ENCODE measurements around the gene C3orf70. TPM values are rescaled to one million over a fixed set of nuclear protein-coding genes. Genes with fewer than 3 reads are reported as not detected.
A peak's percentile ranks its signal among the peaks of the same experiment; 100 is the strongest.

The C3orf70 gene
- total RNA-seq, 2 donors from 2014 or later: 0.05 TPM; not detected in 1

DNA sequence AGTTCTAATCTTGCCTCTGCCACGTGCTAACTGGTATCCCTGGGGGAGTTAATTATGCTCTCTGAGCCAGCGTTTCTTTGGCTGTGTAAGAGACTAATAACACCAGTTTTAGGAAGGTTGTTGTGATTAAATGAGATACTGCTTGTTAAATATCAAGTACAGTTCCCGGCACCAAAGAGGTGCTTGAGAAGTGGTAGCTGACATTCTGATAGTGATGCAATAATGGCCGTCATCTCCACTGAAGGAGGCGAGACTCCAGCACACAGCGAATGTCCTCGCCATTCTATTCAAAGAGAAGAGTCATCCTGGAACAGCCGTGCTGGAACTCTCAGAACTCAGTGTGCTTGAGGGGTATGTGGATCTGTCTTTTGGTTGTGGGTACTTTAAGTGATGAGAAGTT is 9.8 kb upstream of the C3orf70 start:
- DNase-seq (no peak), ATAC-seq (replicated peaks in 1 of 2) (no peak)
- H3K27ac Mint-ChIP-seq: no peak overlapping the region
- no peaks in the 10 kb centered on the region for H3K4me1 Mint-ChIP-seq (ENCODE audit: low read depth)
- no peak overlapping the region for H3K4me3 Mint-ChIP-seq
- H3K27me3 Mint-ChIP-seq (ENCODE audit: low read depth): peaks cover 12% of the 10 kb centered on the region
- H3K36me3 Mint-ChIP-seq (ENCODE audit: insufficient read depth in 2 of 2): no peaks in the 10 kb centered on the region
- H3K9me3 Mint-ChIP-seq: no peaks in the 10 kb centered on the region

DNA sequence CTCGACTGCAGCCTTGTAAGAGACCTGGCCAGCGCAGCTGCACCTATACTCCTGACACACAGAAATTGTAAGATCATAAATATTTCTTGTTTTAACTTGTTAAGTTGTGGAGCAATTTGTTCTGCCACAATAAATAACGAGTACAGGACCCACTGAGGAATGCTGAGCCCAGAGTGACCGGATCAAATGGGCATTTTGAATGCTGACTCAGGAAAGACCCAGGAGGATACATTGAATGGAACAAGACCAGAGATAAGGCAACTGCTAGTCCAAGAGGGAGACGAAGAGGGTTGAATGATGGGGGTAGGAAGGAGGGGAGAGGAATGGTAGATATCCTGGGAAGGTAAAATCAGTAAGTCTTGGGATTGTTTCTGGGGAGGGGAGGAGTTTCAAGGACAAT is 8.9 kb upstream of the C3orf70 start:
- no peak for ATAC-seq (replicated peaks in 1 of 2)

DNA sequence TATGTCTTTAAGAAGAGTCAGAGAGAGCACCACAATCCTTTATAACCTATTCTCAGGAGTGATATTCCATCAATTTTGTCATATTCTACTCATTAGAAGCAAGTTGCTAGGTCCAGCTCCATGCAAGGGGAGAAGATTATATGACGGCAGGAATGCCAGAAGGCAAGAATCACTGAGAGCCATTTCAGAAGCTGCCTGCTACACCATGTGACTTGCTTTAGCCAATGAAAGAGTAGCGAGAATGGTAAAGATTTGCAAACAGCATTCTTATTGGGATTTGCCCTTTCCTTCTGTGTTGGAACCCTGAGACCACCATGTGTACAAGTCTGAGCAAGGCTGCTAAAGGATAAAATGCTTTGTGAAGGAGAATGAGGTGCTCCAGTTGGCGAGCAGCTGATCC is 4.5 kb upstream of the C3orf70 start:
- ATAC-seq (replicated peaks in 1 of 2) (no peak), DNase-seq (no peak)
- Mint-ChIP-seq H3K27me3 (ENCODE audit: low read depth) (peaks cover 21% of the 10 kb centered on the region), H3K9me3 (no peaks in the 10 kb centered on the region), H3K4me3 (no peak overlapping the region), H3K36me3 (ENCODE audit: insufficient read depth in 2 of 2) (no peaks in the 10 kb centered on the region), H3K4me1 (ENCODE audit: low read depth) (no peaks in the 10 kb centered on the region), H3K27ac (no peak overlapping the region)

More for the DNA sequence above, 8.9 kb upstream of the C3orf70 start:
- peaks cover 16% of the 10 kb centered on the region for H3K27me3 Mint-ChIP-seq (ENCODE audit: low read depth)
- H3K4me1 Mint-ChIP-seq (ENCODE audit: low read depth): no peaks in the 10 kb centered on the region
- H3K36me3 Mint-ChIP-seq (ENCODE audit: insufficient read depth in 2 of 2): no peaks in the 10 kb centered on the region
- H3K4me3 Mint-ChIP-seq: no peak overlapping the region
- DNase-seq: no peak
- no peak overlapping the region for H3K27ac Mint-ChIP-seq
- no peaks in the 10 kb centered on the region for H3K9me3 Mint-ChIP-seq

DNA sequence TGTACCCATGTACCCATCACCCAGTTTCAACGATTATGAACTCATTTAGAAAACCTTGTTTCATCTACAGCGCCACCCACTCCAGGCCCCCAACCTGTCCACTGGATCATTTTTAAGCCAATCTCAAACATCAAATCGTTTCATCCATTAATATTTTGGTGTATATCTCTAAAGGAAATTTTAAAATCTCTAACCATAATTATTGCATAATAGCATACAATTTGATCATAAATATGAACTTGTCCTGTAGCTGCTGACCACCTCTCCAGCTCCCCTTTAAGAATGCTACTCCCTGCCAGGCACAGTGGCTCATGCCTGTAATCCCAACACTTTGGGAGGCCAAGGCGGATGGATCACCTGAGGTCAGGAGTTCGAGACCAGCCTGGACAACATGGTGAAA is 2.8 kb upstream of the C3orf70 start:
- H3K36me3 Mint-ChIP-seq (ENCODE audit: insufficient read depth in 2 of 2): no peaks in the 10 kb centered on the region
- H3K4me3 Mint-ChIP-seq: no peak overlapping the region
- ATAC-seq (replicated peaks in 1 of 2) (no peak), DNase-seq (no peak)
- no peaks in the 10 kb centered on the region for H3K9me3 Mint-ChIP-seq
- peaks cover 30% of the 10 kb centered on the region for H3K27me3 Mint-ChIP-seq (ENCODE audit: low read depth)
- no peak overlapping the region for H3K27ac Mint-ChIP-seq
- H3K4me1 Mint-ChIP-seq (ENCODE audit: low read depth): peaks cover 4% of the 10 kb centered on the region

DNA sequence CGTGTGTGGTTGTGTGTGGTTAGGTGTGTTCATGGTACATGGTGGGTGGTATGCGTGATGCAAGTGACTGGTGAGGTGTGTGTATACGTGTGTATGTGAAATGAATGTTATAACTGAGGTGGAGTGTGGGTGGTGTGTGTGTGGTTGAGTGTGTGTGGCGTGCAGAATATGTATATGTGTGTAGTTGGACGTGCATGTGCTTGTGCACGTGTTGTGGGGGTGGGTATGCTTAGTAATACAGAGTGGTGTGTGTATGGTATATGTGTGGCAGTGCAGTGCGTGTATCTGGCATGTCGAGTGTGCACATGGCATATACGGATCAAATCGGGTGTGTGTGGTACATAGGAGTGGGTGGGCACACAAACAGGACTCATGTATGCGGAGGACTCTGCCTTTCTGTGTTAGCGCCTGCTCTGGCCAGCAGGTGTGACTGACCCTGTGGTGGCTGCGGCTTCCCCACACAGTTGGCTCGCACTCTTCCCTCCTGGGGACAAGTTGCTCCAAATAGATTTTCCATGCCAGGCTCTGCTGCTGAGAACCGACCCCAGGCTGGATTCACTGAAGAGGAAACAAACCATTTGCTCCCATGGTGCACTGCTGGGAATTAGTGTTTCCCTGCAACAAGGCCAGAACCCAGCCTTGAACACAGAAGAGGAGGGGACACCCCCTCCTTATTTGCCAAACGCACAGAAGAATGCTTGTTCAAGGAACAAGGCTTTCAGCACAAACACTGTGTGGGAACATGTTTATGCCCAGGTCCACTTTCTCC is 1.2 kb upstream of the C3orf70 start:
- no peak overlapping the region for H3K27ac Mint-ChIP-seq
- H3K4me1 Mint-ChIP-seq (ENCODE audit: low read depth): peaks cover 4% of the 10 kb centered on the region
- H3K27me3 Mint-ChIP-seq (ENCODE audit: low read depth): peaks cover 40% of the 10 kb centered on the region
- DNase-seq (no peak), ATAC-seq (replicated peaks in 1 of 2) (peak in 1 of 2 donors; percentile 4)
- H3K36me3 Mint-ChIP-seq (ENCODE audit: insufficient read depth in 2 of 2): no peaks in the 10 kb centered on the region
- no peaks in the 10 kb centered on the region for H3K9me3 Mint-ChIP-seq
- no peak overlapping the region for H3K4me3 Mint-ChIP-seq

DNA sequence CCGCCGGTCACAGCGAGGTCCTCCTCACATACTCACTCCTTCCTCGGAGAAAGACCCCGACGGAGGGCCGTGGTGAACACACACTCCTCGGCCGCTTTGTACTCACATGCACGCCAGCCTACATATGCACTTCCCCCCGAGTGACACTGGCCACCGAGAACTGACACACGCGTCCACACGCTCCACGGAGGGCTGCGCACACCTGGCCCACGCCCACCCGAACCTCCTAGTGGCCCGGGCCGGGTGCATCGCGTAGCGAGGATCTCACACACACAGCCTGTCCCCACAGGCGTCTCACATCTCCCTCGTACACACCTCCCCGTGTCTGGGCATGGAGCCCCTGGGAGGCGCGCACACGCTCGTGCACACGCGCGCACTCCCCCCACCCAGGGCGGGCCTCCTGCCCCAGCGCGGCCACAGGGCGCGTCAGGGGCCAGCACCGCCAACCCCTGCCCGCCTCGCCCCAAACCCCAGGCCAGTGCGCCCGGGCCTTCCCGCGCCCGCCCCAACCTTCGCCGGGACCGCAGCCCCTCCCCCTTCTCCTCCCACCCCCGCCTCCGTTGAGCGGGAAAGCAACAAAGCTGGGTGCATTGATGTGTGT is 411 bp upstream of the C3orf70 start:
- DNase-seq: peak; percentile 12 to 21
- no peaks in the 10 kb centered on the region for H3K36me3 Mint-ChIP-seq (ENCODE audit: insufficient read depth in 2 of 2)
- peak overlapping the region in 1 of 2 donors; percentile 82 for H3K4me3 Mint-ChIP-seq
- peak; percentile 25 to 42 for ATAC-seq (replicated peaks in 1 of 2)
- H3K9me3 Mint-ChIP-seq: no peaks in the 10 kb centered on the region
- H3K4me1 Mint-ChIP-seq (ENCODE audit: low read depth): peaks cover 4% of the 10 kb centered on the region
- H3K27me3 Mint-ChIP-seq (ENCODE audit: low read depth): peaks cover 33% of the 10 kb centered on the region
- H3K27ac Mint-ChIP-seq: no peak overlapping the region

DNA sequence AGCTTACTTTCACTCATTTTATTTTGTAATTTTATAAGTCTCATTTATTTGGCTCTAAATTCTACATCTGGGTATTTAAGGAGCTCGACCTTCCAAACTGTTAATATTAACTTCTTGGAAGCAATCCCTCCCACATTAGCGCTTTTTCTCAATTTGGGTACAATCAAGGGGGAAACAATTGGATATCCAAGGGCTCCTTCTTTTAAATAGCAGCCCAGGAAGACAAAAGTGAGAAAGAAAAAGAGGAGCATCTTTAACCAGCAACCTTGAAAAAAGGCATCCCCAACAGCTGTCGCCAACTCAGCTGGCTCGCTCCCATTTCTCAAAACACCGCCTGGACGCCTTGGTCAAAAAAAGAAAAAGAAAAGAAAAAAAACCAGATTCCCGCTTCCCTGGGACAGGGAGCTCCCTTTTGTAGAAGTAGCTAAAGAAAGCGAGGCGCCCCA is 873 bp downstream of the C3orf70 start:
- peaks cover 30% of the 10 kb centered on the region for H3K27me3 Mint-ChIP-seq (ENCODE audit: low read depth)
- H3K36me3 Mint-ChIP-seq (ENCODE audit: insufficient read depth in 2 of 2): no peaks in the 10 kb centered on the region
- H3K4me3 Mint-ChIP-seq: peak overlapping the region; percentile 81 to 84
- no peak overlapping the region for H3K27ac Mint-ChIP-seq
- peaks cover 4% of the 10 kb centered on the region for H3K4me1 Mint-ChIP-seq (ENCODE audit: low read depth)
- DNase-seq: no peak
- ATAC-seq (replicated peaks in 1 of 2): no peak
- H3K9me3 Mint-ChIP-seq: no peaks in the 10 kb centered on the region

DNA sequence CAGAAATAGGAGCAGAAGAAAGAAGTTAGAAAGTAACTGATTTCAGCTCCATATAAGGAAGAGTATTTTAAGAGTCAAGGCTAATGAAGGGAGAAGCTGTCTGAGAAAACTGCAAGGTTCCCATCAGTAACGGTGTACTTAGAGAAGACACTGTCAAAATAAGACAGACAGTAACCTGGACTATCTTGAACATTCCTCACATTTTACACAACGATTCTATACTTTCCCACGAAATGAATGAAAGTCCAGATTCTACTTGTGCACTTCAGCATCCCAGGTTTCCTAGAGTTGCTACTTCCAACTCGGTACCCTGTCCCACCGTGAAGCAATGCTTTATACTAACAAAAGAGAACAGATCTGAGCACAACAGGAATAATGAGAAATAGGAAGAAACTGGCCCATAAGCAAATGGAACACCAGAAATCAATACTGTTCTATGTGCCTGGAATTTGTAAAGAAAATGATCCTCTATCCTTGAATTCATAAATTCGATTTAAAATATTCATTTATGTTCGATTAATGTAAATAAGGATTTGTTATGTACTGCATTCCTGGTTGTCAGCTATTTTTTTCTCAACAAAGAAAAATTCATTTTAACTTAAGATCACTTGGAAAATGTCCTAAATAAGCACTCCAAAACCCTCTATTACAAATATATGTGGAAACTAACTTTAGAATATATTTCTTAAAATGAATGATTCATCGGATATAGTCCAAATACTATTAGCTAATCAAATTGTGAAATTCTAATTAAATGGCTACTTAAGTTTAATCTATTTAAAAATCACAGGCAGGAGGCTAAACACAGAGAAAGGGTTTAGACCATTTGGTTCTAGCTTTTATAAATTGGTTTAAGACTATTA is 1.5 kb downstream of the C3orf70 start:
- DNase-seq: no peak
- H3K36me3 Mint-ChIP-seq (ENCODE audit: insufficient read depth in 2 of 2): no peaks in the 10 kb centered on the region
- H3K9me3 Mint-ChIP-seq: no peaks in the 10 kb centered on the region
- peaks cover 23% of the 10 kb centered on the region for H3K27me3 Mint-ChIP-seq (ENCODE audit: low read depth)
- H3K27ac Mint-ChIP-seq: no peak overlapping the region
- peaks cover 4% of the 10 kb centered on the region for H3K4me1 Mint-ChIP-seq (ENCODE audit: low read depth)
- no peak for ATAC-seq (replicated peaks in 1 of 2)
- H3K4me3 Mint-ChIP-seq: peak overlapping the region in 1 of 2 donors; percentile 33

DNA sequence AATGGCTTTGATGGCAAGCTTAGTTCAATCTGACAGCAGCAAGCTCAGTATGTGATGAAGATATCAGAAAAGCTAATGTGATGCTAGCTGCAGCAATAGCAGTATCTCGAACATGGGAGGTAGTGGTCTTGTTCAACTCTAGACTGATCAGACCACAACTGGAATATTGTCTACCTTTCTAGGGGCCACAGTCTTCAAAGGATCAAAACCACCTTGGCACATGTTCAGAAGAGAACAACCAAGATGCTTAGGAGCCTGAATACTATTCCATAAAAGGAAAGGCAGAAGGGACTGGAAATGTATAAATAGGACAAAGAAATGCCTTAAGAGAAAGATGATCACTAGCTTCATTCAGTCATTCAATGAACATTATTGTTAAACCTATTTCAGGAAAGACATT is 2.3 kb downstream of the C3orf70 start:
- H3K27ac Mint-ChIP-seq: no peak overlapping the region
- H3K36me3 Mint-ChIP-seq (ENCODE audit: insufficient read depth in 2 of 2): no peaks in the 10 kb centered on the region
- no peak overlapping the region for H3K4me3 Mint-ChIP-seq
- H3K27me3 Mint-ChIP-seq (ENCODE audit: low read depth): peaks cover 23% of the 10 kb centered on the region
- no peaks in the 10 kb centered on the region for H3K9me3 Mint-ChIP-seq
- peaks cover 4% of the 10 kb centered on the region for H3K4me1 Mint-ChIP-seq (ENCODE audit: low read depth)
- no peak for ATAC-seq (replicated peaks in 1 of 2)
- no peak for DNase-seq

DNA sequence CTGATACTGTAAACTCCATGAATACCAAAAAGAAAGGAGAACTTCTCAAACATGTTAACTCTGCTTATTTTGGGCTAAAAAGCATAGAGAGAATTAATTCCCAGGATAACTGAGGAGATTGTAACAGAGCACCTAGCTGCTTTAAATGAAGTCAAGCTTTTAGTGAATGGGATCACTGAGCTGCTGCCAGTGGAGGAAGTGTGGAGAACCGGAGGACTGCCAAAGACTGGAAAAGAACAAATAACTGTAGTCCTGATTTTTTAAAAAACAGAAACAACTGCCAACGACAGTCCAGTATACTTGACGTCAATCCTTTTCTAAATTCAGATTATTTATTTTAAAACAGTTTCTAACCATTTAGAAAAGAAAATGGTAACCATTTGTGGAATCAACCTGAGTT is 3.3 kb downstream of the C3orf70 start:
- Mint-ChIP-seq H3K27ac (no peak overlapping the region), H3K27me3 (ENCODE audit: low read depth) (peaks cover 23% of the 10 kb centered on the region), H3K4me3 (no peak overlapping the region), H3K9me3 (no peaks in the 10 kb centered on the region), H3K36me3 (ENCODE audit: insufficient read depth in 2 of 2) (no peaks in the 10 kb centered on the region), H3K4me1 (ENCODE audit: low read depth) (peaks cover 4% of the 10 kb centered on the region)
- ATAC-seq (replicated peaks in 1 of 2): no peak
- no peak for DNase-seq

DNA sequence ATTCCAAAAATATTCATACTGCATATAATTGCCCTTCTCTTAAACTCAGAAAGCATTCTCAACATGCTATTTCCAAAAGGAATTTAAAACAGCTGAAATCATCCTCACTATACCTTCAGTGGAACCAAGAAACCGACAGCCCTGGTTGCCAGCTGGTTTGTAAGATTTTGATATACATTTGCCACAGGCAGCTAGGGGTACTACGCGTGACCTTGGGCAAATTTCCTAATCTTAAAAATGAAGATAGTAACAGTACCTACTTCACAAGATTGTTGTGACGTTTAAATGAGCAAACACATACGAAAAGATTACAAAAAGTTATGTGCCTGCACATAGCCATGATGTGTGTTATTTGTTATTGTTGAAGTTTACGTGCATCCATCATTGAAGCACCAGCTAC is 7.3 kb downstream of the C3orf70 start:
- Mint-ChIP-seq H3K9me3 (peaks cover 0 to 1% of the 10 kb centered on the region in 2 donors), H3K27me3 (ENCODE audit: low read depth) (peaks cover 26% of the 10 kb centered on the region), H3K4me3 (no peak overlapping the region), H3K4me1 (ENCODE audit: low read depth) (no peaks in the 10 kb centered on the region), H3K27ac (no peak overlapping the region), H3K36me3 (ENCODE audit: insufficient read depth in 2 of 2) (no peaks in the 10 kb centered on the region)
- DNase-seq (no peak), ATAC-seq (replicated peaks in 1 of 2) (no peak)

DNA sequence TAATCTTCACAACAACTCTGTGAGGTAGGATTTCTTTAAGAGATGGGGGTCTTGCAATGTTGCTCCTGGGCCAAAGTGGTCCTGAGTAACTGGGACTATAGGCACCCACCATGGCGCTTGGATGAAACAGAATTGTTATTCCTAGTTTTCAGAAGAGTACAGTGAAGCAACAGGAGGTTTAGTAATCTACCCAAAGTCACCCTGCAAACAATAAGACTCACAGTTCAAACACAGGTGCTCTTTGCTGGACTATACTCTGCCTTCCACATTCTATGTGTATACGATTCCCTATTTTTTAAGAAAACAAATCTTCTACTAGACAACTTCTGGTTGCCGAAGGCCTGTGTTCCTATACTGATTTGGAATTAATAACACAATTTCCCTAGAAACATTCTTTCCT is 8.1 kb downstream of the C3orf70 start:
- Mint-ChIP-seq H3K36me3 (ENCODE audit: insufficient read depth in 2 of 2) (no peaks in the 10 kb centered on the region), H3K9me3 (peaks cover 0 to 1% of the 10 kb centered on the region in 2 donors), H3K27me3 (ENCODE audit: low read depth) (peaks cover 21% of the 10 kb centered on the region), H3K27ac (no peak overlapping the region), H3K4me1 (ENCODE audit: low read depth) (no peaks in the 10 kb centered on the region), H3K4me3 (no peak overlapping the region)
- ATAC-seq (replicated peaks in 1 of 2) (no peak), DNase-seq (no peak)

DNA sequence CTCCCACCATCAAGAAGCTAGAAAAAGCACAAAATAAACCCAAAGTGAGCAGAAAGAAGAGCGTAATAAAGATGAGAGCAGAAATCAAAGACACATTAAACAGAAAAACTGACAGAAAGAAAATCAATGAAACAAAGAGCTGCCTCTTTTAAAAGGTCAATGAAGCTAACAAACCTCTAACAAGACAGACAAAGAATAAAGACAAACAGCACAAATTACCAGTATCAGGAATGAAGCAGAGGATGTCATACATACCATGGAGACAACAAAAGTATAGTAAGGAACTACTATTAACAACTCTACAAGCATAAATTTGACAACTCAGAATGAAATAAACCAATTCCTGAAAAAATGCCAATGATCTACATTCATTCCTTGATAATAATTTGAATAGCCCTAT is 15.0 kb downstream of the C3orf70 start:
- H3K4me1 Mint-ChIP-seq (ENCODE audit: low read depth): no peaks in the 10 kb centered on the region
- peaks cover 43% of the 10 kb centered on the region for H3K27me3 Mint-ChIP-seq (ENCODE audit: low read depth)
- DNase-seq (no peak), ATAC-seq (replicated peaks in 1 of 2) (no peak)
- H3K9me3 Mint-ChIP-seq: peaks cover 0 to 1% of the 10 kb centered on the region in 2 donors
- no peak overlapping the region for H3K27ac Mint-ChIP-seq
- H3K36me3 Mint-ChIP-seq (ENCODE audit: insufficient read depth in 2 of 2): no peaks in the 10 kb centered on the region
- no peak overlapping the region for H3K4me3 Mint-ChIP-seq

Data from activated T-cell treated with anti-CD3 and anti-CD28 coated beads, Interleukin-2, amount 50 U/mL, for 72 hours (primary cell).